H9 (cell line): ENCODE data around the gene CDK16. TPM values are rescaled to one million over a fixed set of nuclear protein-coding genes. Genes with fewer than 3 reads are reported as not detected.

Experiments used
- DNase-seq: peaks from one replicate; pipeline ENCODE4 v3.0.0-alpha.2; 2017
- H2AFZ ChIP-seq: one replicate; pipeline ENCODE4 v1.6.1; 2013; ENCODE audit warnings: mild to moderate bottlenecking, low read length, control low read depth, moderate library complexity
- H2AK5ac ChIP-seq: 2 replicates; pipeline ENCODE4 v1.6.1; 2013; ENCODE audit warnings: low read length, control low read depth, mixed read lengths; ENCODE audit not compliant: insufficient read length
- H2BK120ac ChIP-seq: one replicate; pipeline ENCODE4 v1.6.1; 2013; ENCODE audit warnings: low read depth, mild to moderate bottlenecking, low read length, control low read depth, inconsistent platforms; ENCODE audit not compliant: poor library complexity, severe bottlenecking
- H2BK12ac ChIP-seq: 2 replicates; pipeline ENCODE4 v1.6.1; 2013; ENCODE audit warnings: low read length, control low read depth, mixed read lengths, low read depth; ENCODE audit not compliant: insufficient read length
- H2BK15ac ChIP-seq: 2 replicates; pipeline ENCODE4 v1.6.1; 2013; ENCODE audit warnings: low read depth, low read length, control low read depth
- H2BK20ac ChIP-seq: one replicate; pipeline ENCODE4 v1.6.1; 2013; ENCODE audit warnings: low read depth, mild to moderate bottlenecking, low read length, control low read depth, inconsistent platforms; ENCODE audit not compliant: poor library complexity, severe bottlenecking
- H2BK5ac ChIP-seq: 2 replicates; pipeline ENCODE4 v1.6.1; 2013; ENCODE audit warnings: low read length, control low read depth, mixed read lengths; ENCODE audit not compliant: insufficient read length
- H3K14ac ChIP-seq: 2 replicates; pipeline ENCODE4 v1.6.1; 2013; ENCODE audit warnings: low read length, control low read depth; ENCODE audit not compliant: insufficient read depth
- H3K18ac ChIP-seq: 2 replicates; pipeline ENCODE4 v1.6.1; 2013; ENCODE audit warnings: low read depth, mild to moderate bottlenecking, mixed read lengths, low read length, control low read depth; ENCODE audit not compliant: insufficient read length
- H3K23ac ChIP-seq: 2 replicates; pipeline ENCODE4 v1.6.1; 2013; ENCODE audit warnings: low read length, control low read depth, mixed read lengths, low read depth; ENCODE audit not compliant: insufficient read length
- H3K23me2 ChIP-seq: 2 replicates; pipeline ENCODE4 v1.6.1; 2013; ENCODE audit warnings: low read depth, mild to moderate bottlenecking, mixed read lengths, low read length, control low read depth; ENCODE audit not compliant: insufficient read length, poor library complexity, severe bottlenecking
- H3K27ac ChIP-seq: 2 replicates; pipeline ENCODE4 v1.5.1; 2013; ENCODE audit warnings: low read length, control low read depth, mixed read lengths, low read depth; ENCODE audit not compliant: insufficient read length
- H3K27me3 ChIP-seq: 2 replicates; pipeline ENCODE4 v1.6.1; 2013; ENCODE audit warnings: low read length, control low read depth, inconsistent platforms; ENCODE audit not compliant: insufficient read depth
- H3K4ac ChIP-seq: 2 replicates; pipeline ENCODE4 v1.6.1; 2013; ENCODE audit warnings: low read depth, mild to moderate bottlenecking, control low read depth, inconsistent platforms, low read length, moderate library complexity
- H3K4me1 ChIP-seq: 2 replicates; pipeline ENCODE4 v1.6.1; 2013; ENCODE audit warnings: low read length, control low read depth, inconsistent platforms; ENCODE audit not compliant: insufficient read depth
- H3K4me2 ChIP-seq: 2 replicates; pipeline ENCODE4 v1.6.1; 2013; ENCODE audit warnings: low read length, control low read depth, mixed read lengths; ENCODE audit not compliant: insufficient read length, insufficient read depth
- H3K56ac ChIP-seq: 2 replicates; pipeline ENCODE4 v1.6.1; 2013; ENCODE audit warnings: low read depth, mild to moderate bottlenecking, mixed read lengths, low read length, control low read depth; ENCODE audit not compliant: insufficient read length
- H3K79me1 ChIP-seq: 2 replicates; pipeline ENCODE4 v1.6.1; 2013; ENCODE audit warnings: low read depth, mild to moderate bottlenecking, moderate library complexity, low read length, control low read depth, inconsistent platforms; ENCODE audit not compliant: insufficient read depth, poor library complexity, severe bottlenecking
- H3K79me2 ChIP-seq: 2 replicates; pipeline ENCODE4 v1.6.1; 2013; ENCODE audit warnings: low read length, control low read depth, inconsistent platforms; ENCODE audit not compliant: insufficient read depth
- H3K9ac ChIP-seq: 2 replicates; pipeline ENCODE4 v1.6.1; 2013; ENCODE audit warnings: low read length, control low read depth, mixed read lengths; ENCODE audit not compliant: insufficient read length; ENCODE audit errors: extremely low read depth
- H3K9me3 ChIP-seq: one replicate; pipeline ENCODE4 v1.6.1; 2013; ENCODE audit warnings: low read depth, low read length, inconsistent platforms; ENCODE audit not compliant: control insufficient read depth
- H3T11ph ChIP-seq: one replicate; pipeline ENCODE4 v1.6.1; 2013; ENCODE audit warnings: mild to moderate bottlenecking, low read length, control low read depth, inconsistent platforms
- H4K20me1 ChIP-seq: one replicate; pipeline ENCODE4 v1.6.1; 2013; ENCODE audit not compliant: control insufficient read depth, insufficient read length, insufficient read depth
- H4K5ac ChIP-seq: 2 replicates; pipeline ENCODE4 v1.6.1; 2013; ENCODE audit warnings: low read depth, mild to moderate bottlenecking, mixed read lengths, low read length, control low read depth; ENCODE audit not compliant: insufficient read length
- H4K8ac ChIP-seq: replicated peaks from 2 replicates; pipeline ENCODE4 v1.6.1; 2013; ENCODE audit warnings: low read length, control low read depth, mixed read lengths, low read depth; ENCODE audit not compliant: insufficient read length
- H4K91ac ChIP-seq: 2 replicates; pipeline ENCODE4 v1.6.1; 2013; ENCODE audit warnings: low read depth, mild to moderate bottlenecking, moderate library complexity, mixed read lengths, low read length, control low read depth; ENCODE audit not compliant: insufficient read length
- H3K27ac Mint-ChIP-seq, 3 experiments: 2 replicates in 2 of 3; 3 replicates in 1 of 3; pipeline ENCODE4 v1.8.0; 2020 to 2021; ENCODE audit warnings: mixed read lengths in 3 of 3, mild to moderate bottlenecking in 1 of 3, moderate library complexity in 1 of 3
- H3K27me3 Mint-ChIP-seq: 2 replicates; pipeline ENCODE4 v1.8.0; 2021; ENCODE audit warnings: low read depth, mild to moderate bottlenecking, moderate library complexity, mixed read lengths
- H3K36me3 Mint-ChIP-seq, 3 experiments: 2 replicates in 2 of 3; 3 replicates in 1 of 3; pipeline ENCODE4 v1.8.0; 2020 to 2021; ENCODE audit warnings: low read depth in 3 of 3, mixed read lengths in 3 of 3; ENCODE audit not compliant: insufficient read depth in 1 of 3
- H3K4me1 Mint-ChIP-seq, 2 experiments: 2 replicates each; pipeline ENCODE4 v1.8.0; 2020; ENCODE audit warnings: mixed read lengths in 2 of 2
- H3K4me3 Mint-ChIP-seq, 2 experiments: 2 replicates in 1 of 2; 3 replicates in 1 of 2; pipeline ENCODE4 v1.8.0; 2020 to 2021; ENCODE audit warnings: mild to moderate bottlenecking in 2 of 2, mixed read lengths in 2 of 2, moderate library complexity in 1 of 2
- H3K9me3 Mint-ChIP-seq, 2 experiments: 2 replicates in 1 of 2; 3 replicates in 1 of 2; pipeline ENCODE4 v1.8.0; 2020; ENCODE audit warnings: mild to moderate bottlenecking in 2 of 2, mixed read lengths in 2 of 2, moderate library complexity in 1 of 2
- WGBS: extraction: QIAGEN DNeasy Blood & Tissue Kit; methylation state at CpG from one replicate; pipeline ENCODE4 v1.1.7; 2013; ENCODE audit warnings: missing lambda C conversion rate, low lambda C conversion rate, mixed read lengths; ENCODE audit not compliant: insufficient read length; ENCODE audit errors: extremely low coverage; 5-methylcytosine and 5-hydroxymethylcytosine counted together
- total RNA-seq: library from RNA; stranded (reverse); gene quantifications from 2 replicates; pipeline ENCODE4 v1.2.1, GENCODE V29; 2021
- TF ChIP-seq, protein P1 (sequence below): fragments of 200-600 bp; sonication (generic); conservative IDR thresholded peaks from 3 replicates; pipeline ENCODE4 v1.8.0; 2021; ENCODE audit warnings: antibody characterized with exemption, mild to moderate bottlenecking

CDK16 gene
- total RNA-seq, 1 experiment from 2014 or later, result 226 TPM

DNA sequence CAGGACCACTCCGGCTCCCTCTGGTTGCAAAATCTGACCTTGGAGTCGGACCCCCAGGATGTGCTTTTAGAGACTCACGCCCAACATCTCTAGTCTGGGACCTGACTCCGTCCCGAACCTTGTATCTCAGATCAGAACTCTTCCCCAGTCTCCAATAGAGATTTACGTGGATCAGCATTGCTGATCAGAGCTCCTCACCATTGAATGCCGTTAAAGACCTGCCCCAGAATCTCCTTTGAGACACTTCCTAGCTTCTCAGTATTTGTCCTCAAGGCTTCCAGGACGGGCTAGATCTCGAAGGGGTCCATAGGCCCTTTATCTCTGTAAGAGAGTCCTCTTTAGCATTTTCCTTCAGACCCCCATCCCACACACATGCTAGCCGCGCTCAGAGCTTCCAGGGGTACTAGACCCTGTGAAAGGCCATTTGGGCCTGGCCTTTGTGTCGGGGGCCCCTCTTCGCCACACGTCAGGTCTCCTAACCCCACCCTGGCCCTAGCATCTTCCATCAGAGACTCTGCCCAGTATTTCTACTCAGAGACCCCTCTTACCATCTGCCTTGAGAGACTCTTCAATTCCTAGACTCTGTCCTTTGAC lies 24.2 kb upstream of the CDK16 start:
- Histone ChIP-seq H3K23ac (no peak overlapping the region), H4K5ac (no peak overlapping the region), H4K20me1 (no peaks in the 10 kb centered on the region), H3K56ac (no peak overlapping the region), H2BK5ac (no peak overlapping the region), H3K27ac (no peak overlapping the region), H3K14ac (peak overlapping the region; percentile 98), H2BK120ac (no peak overlapping the region), H3K23me2 (peaks cover 15% of the 10 kb centered on the region), H2AK5ac (no peak overlapping the region), H4K8ac (no peak overlapping the region), H3K9me3 (no peaks in the 10 kb centered on the region), H4K91ac (no peak overlapping the region), H2AFZ (no peak overlapping the region), H3K4me1 (peaks cover 15% of the 10 kb centered on the region; the same call in 1 of the 2 replicates), H2BK12ac (no peak overlapping the region), H2BK15ac (no peak overlapping the region), H3T11ph (no peak overlapping the region), H3K79me2 (peaks cover 38% of the 10 kb centered on the region; the same call in 1 of the 2 replicates), H3K18ac (peak overlapping the region; percentile 92), H3K9ac (peak overlapping the region; percentile 84), H3K4ac (no peak overlapping the region), H3K79me1 (peaks cover 15% of the 10 kb centered on the region), H2BK20ac (no peak overlapping the region), H3K27me3 (no peaks in the 10 kb centered on the region), H3K4me2 (peak overlapping the region; percentile 89)
- Mint-ChIP-seq H3K4me3 (peak overlapping the region; percentile 96 to 97), H3K9me3 (peaks cover 2 to 12% of the 10 kb centered on the region in 2 experiments; a peak in 4 of 5 replicates), H3K27me3 (no peaks in the 10 kb centered on the region; the same call in 1 of the 2 replicates), H3K4me1 (peaks cover 49 to 53% of the 10 kb centered on the region in 2 experiments), H3K27ac (peak overlapping the region; percentile 88 to 100 (median 99)), H3K36me3 (peaks cover 48 to 50% (median 48%) of the 10 kb centered on the region in 3 experiments)
- TF ChIP-seq, protein P1, sequence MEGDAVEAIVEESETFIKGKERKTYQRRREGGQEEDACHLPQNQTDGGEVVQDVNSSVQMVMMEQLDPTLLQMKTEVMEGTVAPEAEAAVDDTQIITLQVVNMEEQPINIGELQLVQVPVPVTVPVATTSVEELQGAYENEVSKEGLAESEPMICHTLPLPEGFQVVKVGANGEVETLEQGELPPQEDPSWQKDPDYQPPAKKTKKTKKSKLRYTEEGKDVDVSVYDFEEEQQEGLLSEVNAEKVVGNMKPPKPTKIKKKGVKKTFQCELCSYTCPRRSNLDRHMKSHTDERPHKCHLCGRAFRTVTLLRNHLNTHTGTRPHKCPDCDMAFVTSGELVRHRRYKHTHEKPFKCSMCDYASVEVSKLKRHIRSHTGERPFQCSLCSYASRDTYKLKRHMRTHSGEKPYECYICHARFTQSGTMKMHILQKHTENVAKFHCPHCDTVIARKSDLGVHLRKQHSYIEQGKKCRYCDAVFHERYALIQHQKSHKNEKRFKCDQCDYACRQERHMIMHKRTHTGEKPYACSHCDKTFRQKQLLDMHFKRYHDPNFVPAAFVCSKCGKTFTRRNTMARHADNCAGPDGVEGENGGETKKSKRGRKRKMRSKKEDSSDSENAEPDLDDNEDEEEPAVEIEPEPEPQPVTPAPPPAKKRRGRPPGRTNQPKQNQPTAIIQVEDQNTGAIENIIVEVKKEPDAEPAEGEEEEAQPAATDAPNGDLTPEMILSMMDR, result no peak
- no CpG with 5 or more reads among the region's 14 CpGs for WGBS
- no peak for DNase-seq
